CD14-positive monocyte (primary cell): ENCODE measurements around the gene SCAMP4. TPM values are rescaled to one million over a fixed set of nuclear protein-coding genes. Genes with fewer than 3 reads are reported as not detected.
A peak's percentile ranks its signal among the peaks of the same experiment; 100 is the strongest.

ENCODE experiments used
- DNase-seq, 3 donors: peaks; one replicate each; pipeline ENCODE4 v3.0.0-alpha.2; 2011 to 2022
- H2AFZ ChIP-seq: 2 replicates; pipeline ENCODE4 v1.6.0; 2012; ENCODE audit warnings: mild to moderate bottlenecking, low read depth, low read length, inconsistent platforms; ENCODE audit not compliant: insufficient read depth, poor library complexity, severe bottlenecking
- H3K27ac ChIP-seq, 2 donors: 1 replicate in 1 of 2; 2 replicates in 1 of 2; pipeline ENCODE4 v1.5.1; 2012 to 2013; ENCODE audit warnings: low read length in 2 of 2, control low read depth in 1 of 2, inconsistent platforms in 1 of 2, low read depth in 1 of 2, mild to moderate bottlenecking in 1 of 2
- H3K27me3 ChIP-seq, 2 donors: one replicate each; pipeline versions ENCODE4 v1.6.0 to v1.6.1; 2011 to 2013; ENCODE audit warnings: low read length in 2 of 2; ENCODE audit not compliant: control insufficient read depth in 2 of 2, insufficient read depth in 2 of 2
- H3K36me3 ChIP-seq, 2 donors: replicated peaks in 1 of 2; 1 replicate in 1 of 2; 2 replicates in 1 of 2; pipeline versions ENCODE4 v1.5.1 to v1.6.1; 2012 to 2013; ENCODE audit warnings: low read length in 2 of 2, control low read depth in 1 of 2, inconsistent platforms in 1 of 2, mild to moderate bottlenecking in 1 of 2; ENCODE audit not compliant: insufficient read depth in 2 of 2, control insufficient read depth in 1 of 2
- H3K4me1 ChIP-seq, 2 donors: 1 replicate in 1 of 2; 2 replicates in 1 of 2; pipeline versions ENCODE4 v1.5.1 to v1.6.1; 2012 to 2013; ENCODE audit warnings: low read length in 2 of 2, control low read depth in 1 of 2, inconsistent platforms in 1 of 2, mild to moderate bottlenecking in 1 of 2, moderate library complexity in 1 of 2; ENCODE audit not compliant: insufficient read depth in 2 of 2, control insufficient read depth in 1 of 2
- H3K4me2 ChIP-seq: replicated peaks from 2 replicates; pipeline ENCODE3; 2012; ENCODE audit warnings: low read length, moderate library complexity, mild to moderate bottlenecking; ENCODE audit not compliant: poor library complexity, severe bottlenecking; ENCODE audit errors: extremely low read depth
- H3K4me3 ChIP-seq, 3 experiments: fragments of 200-600 bp in 1 of 3; sonication (generic) in 1 of 3; replicated peaks in 1 of 3; 1 replicate in 2 of 3; 2 replicates in 1 of 3; pipeline ENCODE4 v1.5.1; 2011 to 2013; ENCODE audit warnings: low read length in 3 of 3, mild to moderate bottlenecking in 3 of 3, control low read depth in 2 of 3, low read depth in 2 of 3, inconsistent platforms in 1 of 3, moderate library complexity in 1 of 3
- H3K79me2 ChIP-seq: 2 replicates; pipeline ENCODE4 v1.6.0; 2012; ENCODE audit warnings: mild to moderate bottlenecking, control low read depth, inconsistent platforms, low read length, moderate library complexity; ENCODE audit not compliant: insufficient read depth
- H3K9ac ChIP-seq: 2 replicates; pipeline ENCODE4 v1.6.0; 2017; ENCODE audit warnings: low read length, mild to moderate bottlenecking; ENCODE audit not compliant: insufficient read depth, poor library complexity, severe bottlenecking
- H3K9me3 ChIP-seq, 2 donors: replicated peaks in 1 of 2; 1 replicate in 1 of 2; 2 replicates in 1 of 2; pipeline versions ENCODE4 v1.5.1 to v1.6.1; 2012 to 2013; ENCODE audit warnings: low read length in 2 of 2, control low read depth in 1 of 2; ENCODE audit not compliant: control insufficient read depth in 1 of 2, insufficient read depth in 1 of 2
- H4K20me1 ChIP-seq: 2 replicates; pipeline ENCODE4 v1.6.0; 2012; ENCODE audit warnings: mild to moderate bottlenecking, low read length, control low read depth, moderate library complexity; ENCODE audit not compliant: insufficient read depth
- H3K27ac Mint-ChIP-seq, 7 donors: one replicate each; pipeline ENCODE4 v1.8.0; 2020; ENCODE audit warnings: mild to moderate bottlenecking in 7 of 7, mixed read lengths in 7 of 7, moderate library complexity in 6 of 7, inconsistent platforms in 2 of 7
- H3K27me3 Mint-ChIP-seq, 3 donors: one replicate each; pipeline ENCODE4 v1.8.0; 2021 to 2022; ENCODE audit warnings: low read depth in 3 of 3, mild to moderate bottlenecking in 3 of 3, mixed read lengths in 3 of 3, moderate library complexity in 3 of 3, inconsistent platforms in 1 of 3
- H3K36me3 Mint-ChIP-seq, 2 donors: one replicate each; pipeline ENCODE4 v1.8.0; 2020; ENCODE audit warnings: mixed read lengths in 2 of 2, inconsistent platforms in 1 of 2, mild to moderate bottlenecking in 1 of 2
- H3K4me1 Mint-ChIP-seq: one replicate; pipeline ENCODE4 v1.8.0; 2020; ENCODE audit warnings: mild to moderate bottlenecking, mixed read lengths
- H3K4me3 Mint-ChIP-seq, 2 donors: one replicate each; pipeline ENCODE4 v1.8.0; 2020; ENCODE audit warnings: mild to moderate bottlenecking in 2 of 2, mixed read lengths in 2 of 2, moderate library complexity in 1 of 2
- H3K9me3 Mint-ChIP-seq, 7 donors: one replicate each; pipeline ENCODE4 v1.8.0; 2020 to 2022; ENCODE audit warnings: mixed read lengths in 7 of 7, mild to moderate bottlenecking in 6 of 7, moderate library complexity in 6 of 7, inconsistent platforms in 2 of 7
- WGBS: methylation state at CpG from one replicate; pipeline ENCODE4 v1.1.5; 2013; ENCODE audit warnings: missing lambda C conversion rate; ENCODE audit not compliant: insufficient coverage; 5-methylcytosine and 5-hydroxymethylcytosine counted together
- intact Hi-C, 2 donors: fragments of 100-400 bp; cut with micrococcal nuclease; formaldehyde crosslinking; loops; one replicate each; pipeline versions ENCODE4 v1.15.0 to v1.15.1; 2023
- polyA plus RNA-seq, 3 donors: library from polyadenylated mRNA; depleted of rRNA in 1 of 3; unstranded in 2 of 3; stranded (reverse) in 1 of 3; fragments of 300-500 nt in 2 of 3; fragments of >200 nt in 1 of 3; fragmentation: Illumina TruSeq in 2 of 3; gene quantifications; 1 replicate in 2 of 3; 2 replicates in 1 of 3; pipeline ENCODE4 v1.2.3, GENCODE V29; 2012 to 2021
- TF ChIP-seq, protein P1 (sequence below): fragments of 200-600 bp; IDR thresholded peaks from one replicate; pipeline ENCODE4 v1.8.0; 2022; ENCODE audit warnings: antibody characterized with exemption, mild to moderate bottlenecking

Gene SCAMP4
- polyA plus RNA-seq, 3 donors, result 11.9 to 39.4 (median 15.4) TPM

DNA sequence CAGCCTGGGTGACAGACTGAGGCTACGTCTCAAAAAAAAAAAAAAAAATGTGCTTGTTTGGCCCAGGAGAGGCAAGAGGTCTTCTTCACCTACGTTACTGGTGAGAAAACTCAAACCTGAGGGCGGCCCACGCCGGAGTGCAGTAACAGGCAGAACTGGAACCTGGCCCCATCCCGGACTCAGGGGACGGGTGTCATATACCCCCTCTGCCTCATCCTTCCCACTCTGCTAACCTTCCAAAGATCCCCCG is 414 bp upstream of the SCAMP4 start:
- H3K27me3 ChIP-seq, result no peaks in the 10 kb centered on the region
- H3K9me3 ChIP-seq, result no peaks in the 10 kb centered on the region
- peaks cover 26% of the 10 kb centered on the region for H4K20me1 ChIP-seq
- H3K4me1 Mint-ChIP-seq, result peaks cover 53% of the 10 kb centered on the region
- 27% methylated on average over 7 of the region's 8 CpGs for WGBS
- H3K4me2 ChIP-seq, result peak overlapping the region; percentile 77
- peak overlapping the region; percentile 79 to 99 for H3K27ac ChIP-seq
- H3K4me3 Mint-ChIP-seq, result peak overlapping the region; percentile 58 to 64
- intact Hi-C loops, result loop anchor here in 1 of 2 donors (1.0 to 5.0 kb wide), 2 partner anchors 9 to 188 kb away; no protein-coding TSS in a partner anchor
- peak overlapping the region in 1 of 3 experiments; percentile 76 for H3K4me3 ChIP-seq
- H3K27me3 Mint-ChIP-seq, result peaks cover 0 to 2% (median 0%) of the 10 kb centered on the region in 3 donors
- H3K79me2 ChIP-seq, result peaks cover 38% of the 10 kb centered on the region
- no peak for DNase-seq
- H3K9me3 Mint-ChIP-seq, result no peaks in the 10 kb centered on the region
- H2AFZ ChIP-seq, result no peak overlapping the region
- peak overlapping the region; percentile 77 for H3K9ac ChIP-seq
- peaks cover 2 to 8% of the 10 kb centered on the region in 2 donors for H3K36me3 Mint-ChIP-seq
- H3K36me3 ChIP-seq, result no peaks in the 10 kb centered on the region
- H3K4me1 ChIP-seq, result peaks cover 52 to 72% of the 10 kb centered on the region in 2 donors
- TF ChIP-seq, protein P1, sequence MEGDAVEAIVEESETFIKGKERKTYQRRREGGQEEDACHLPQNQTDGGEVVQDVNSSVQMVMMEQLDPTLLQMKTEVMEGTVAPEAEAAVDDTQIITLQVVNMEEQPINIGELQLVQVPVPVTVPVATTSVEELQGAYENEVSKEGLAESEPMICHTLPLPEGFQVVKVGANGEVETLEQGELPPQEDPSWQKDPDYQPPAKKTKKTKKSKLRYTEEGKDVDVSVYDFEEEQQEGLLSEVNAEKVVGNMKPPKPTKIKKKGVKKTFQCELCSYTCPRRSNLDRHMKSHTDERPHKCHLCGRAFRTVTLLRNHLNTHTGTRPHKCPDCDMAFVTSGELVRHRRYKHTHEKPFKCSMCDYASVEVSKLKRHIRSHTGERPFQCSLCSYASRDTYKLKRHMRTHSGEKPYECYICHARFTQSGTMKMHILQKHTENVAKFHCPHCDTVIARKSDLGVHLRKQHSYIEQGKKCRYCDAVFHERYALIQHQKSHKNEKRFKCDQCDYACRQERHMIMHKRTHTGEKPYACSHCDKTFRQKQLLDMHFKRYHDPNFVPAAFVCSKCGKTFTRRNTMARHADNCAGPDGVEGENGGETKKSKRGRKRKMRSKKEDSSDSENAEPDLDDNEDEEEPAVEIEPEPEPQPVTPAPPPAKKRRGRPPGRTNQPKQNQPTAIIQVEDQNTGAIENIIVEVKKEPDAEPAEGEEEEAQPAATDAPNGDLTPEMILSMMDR, result no peak
- H3K27ac Mint-ChIP-seq, result peak overlapping the region; percentile 92 to 100 (median 94)

DNA sequence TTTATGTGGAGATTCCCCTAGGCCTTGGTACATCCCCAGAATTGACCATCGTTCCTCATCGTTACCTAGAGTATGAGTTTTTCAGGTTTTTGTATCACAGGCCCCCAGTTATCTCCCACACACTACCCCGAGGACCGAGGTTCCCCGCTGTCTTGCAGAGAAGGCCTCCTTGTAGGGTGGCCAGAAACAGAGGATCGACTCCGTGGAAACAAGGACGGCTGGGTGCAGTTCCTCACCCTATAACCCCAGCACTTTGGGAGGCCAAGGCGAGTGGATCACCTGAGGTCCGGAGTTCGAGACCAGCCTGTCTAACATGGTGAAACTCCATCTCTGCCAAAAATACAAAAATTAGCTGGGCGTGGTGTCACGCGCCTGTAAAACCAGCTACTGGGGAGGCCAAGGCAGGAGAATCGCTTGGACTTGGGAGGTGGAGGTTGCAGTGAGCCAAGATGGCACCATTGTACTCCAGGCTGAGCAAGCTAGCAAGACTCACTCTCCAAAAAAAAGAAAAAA is 720 bp downstream of the SCAMP4 start:
- peaks cover 47% of the 10 kb centered on the region for H3K79me2 ChIP-seq
- H3K36me3 ChIP-seq, result no peaks in the 10 kb centered on the region
- intact Hi-C loops, result loop anchor here in 1 of 2 donors (1.0 kb wide), 1 partner anchor 11 kb away; no protein-coding TSS in a partner anchor
- peak overlapping the region; percentile 77 for H3K4me2 ChIP-seq
- peaks cover 36% of the 10 kb centered on the region for H4K20me1 ChIP-seq
- Mint-ChIP-seq H3K36me3 (peaks cover 2 to 12% of the 10 kb centered on the region in 2 donors), H3K4me3 (peak overlapping the region; percentile 87 to 94), H3K9me3 (no peaks in the 10 kb centered on the region), H3K27me3 (peaks cover 0 to 2% (median 0%) of the 10 kb centered on the region in 3 donors), H3K27ac (peak overlapping the region; percentile 76 to 99 (median 94)), H3K4me1 (peaks cover 56% of the 10 kb centered on the region)
- H3K4me3 ChIP-seq, result peak overlapping the region; percentile 45 to 76 (median 73)
- WGBS, result 67% methylated on average over 6 of the region's 15 CpGs
- H3K9me3 ChIP-seq, result no peaks in the 10 kb centered on the region
- H3K27me3 ChIP-seq, result no peaks in the 10 kb centered on the region
- peaks cover 48 to 65% of the 10 kb centered on the region in 2 donors for H3K4me1 ChIP-seq
- DNase-seq, result no peak
- peak overlapping the region in 1 of 2 donors; percentile 99 for H3K27ac ChIP-seq
- H2AFZ ChIP-seq, result no peak overlapping the region
- TF ChIP-seq, protein P1, result no peak
- H3K9ac ChIP-seq, result peak overlapping the region; percentile 77
